Measurements from ENCODE around the gene C1orf210.

C1orf210 gene

GRCh38 chr1:43272576-43273571 is 12.5 kb downstream of the C1orf210 start:
- no peak for DNase-seq
- no peak for TF ChIP-seq CTCF (IDR thresholded peaks at IDR 0.05; ENCODE audit: low read depth, low read length)
- H3K9me3 ChIP-seq (ENCODE audit: severe bottlenecking): no peaks in the 10 kb centered on the region
- H3K36me3 ChIP-seq: no peaks in the 10 kb centered on the region
- H3K27me3 ChIP-seq (ENCODE audit: insufficient read depth, low read depth, severe bottlenecking): no peaks in the 10 kb centered on the region
- no peak overlapping the region for H3K27ac ChIP-seq
- no peak overlapping the region for H3K4me3 ChIP-seq (ENCODE audit: low read depth, low read length)

- no peaks in the 10 kb centered on the region for H3K9me3 ChIP-seq (ENCODE audit: severe bottlenecking)
- H3K4me3 ChIP-seq (ENCODE audit: low read depth, low read length): no peak overlapping the region
- H3K27me3 ChIP-seq (ENCODE audit: insufficient read depth, low read depth, severe bottlenecking): no peaks in the 10 kb centered on the region
- DNase-seq: no peak
- TF ChIP-seq CTCF (IDR thresholded peaks at IDR 0.05; ENCODE audit: low read depth, low read length): no peak
- H3K36me3 ChIP-seq: no peaks in the 10 kb centered on the region
- no peak overlapping the region for H3K27ac ChIP-seq
Measured at GRCh38 chr1:43272161-43272560, 13.2 kb downstream of the C1orf210 start.

GRCh38 chr1:43271186-43272118 is 13.9 kb downstream of the C1orf210 start:
- H3K27me3 ChIP-seq (ENCODE audit: insufficient read depth, low read depth, severe bottlenecking): no peaks in the 10 kb centered on the region
- H3K36me3 ChIP-seq: no peaks in the 10 kb centered on the region
- H3K27ac ChIP-seq: no peak overlapping the region
- H3K9me3 ChIP-seq (ENCODE audit: severe bottlenecking): no peaks in the 10 kb centered on the region
- no peak for DNase-seq
- H3K4me3 ChIP-seq (ENCODE audit: low read depth, low read length): no peak overlapping the region
- no peak for TF ChIP-seq CTCF (IDR thresholded peaks at IDR 0.05; ENCODE audit: low read depth, low read length)

- H3K9me3 ChIP-seq (ENCODE audit: severe bottlenecking): no peaks in the 10 kb centered on the region
- H3K4me3 ChIP-seq (ENCODE audit: low read depth, low read length): no peak overlapping the region
- H3K27ac ChIP-seq: no peak overlapping the region
- H3K27me3 ChIP-seq (ENCODE audit: insufficient read depth, low read depth, severe bottlenecking): no peaks in the 10 kb centered on the region
- no peak for DNase-seq
- TF ChIP-seq CTCF (IDR thresholded peaks at IDR 0.05; ENCODE audit: low read depth, low read length): no peak
- H3K36me3 ChIP-seq: no peaks in the 10 kb centered on the region
Measured at GRCh38 chr1:43270421-43271095, 14.8 kb downstream of the C1orf210 start.

- Histone ChIP-seq H3K4me3 (ENCODE audit: low read depth, low read length) (no peak within 1 kb of the TSS), H3K9me3 (ENCODE audit: severe bottlenecking) (no peaks in the 10 kb centered on the region), H3K36me3 (no peaks in the 10 kb centered on the region), H3K27ac (no peak within 1 kb of the TSS), H3K27me3 (ENCODE audit: insufficient read depth, low read depth, severe bottlenecking) (no peaks in the 10 kb centered on the region)
- TF ChIP-seq CTCF (IDR thresholded peaks at IDR 0.05; ENCODE audit: low read depth, low read length): no peak
- no peak for DNase-seq
Measured at GRCh38 chr1:43269627-43270375, 15.6 kb downstream of the C1orf210 start, which contains the start of gene TMEM125. Gene TMEM125 (plus strand): TSS chr1:43269983. CDS start chr1:43272723, 2,740 bp downstream.

Measured in WERI-Rb-1 (cell line).